NCI-H748 treated with DMSO at 0.1 percent for 48 hours (cell line): ENCODE results near the gene CLHC1.
"Not testable (repeated sequence)": the region's sequence is repeated elsewhere in the genome, so short reads cannot be mapped to it uniquely, and the experiment has no call there.

ENCODE experiments used
- DNase-seq: peaks from one replicate; lab custom pipeline; 2025; lab: John Stamatoyannopoulos, UW

Gene CLHC1

DNA sequence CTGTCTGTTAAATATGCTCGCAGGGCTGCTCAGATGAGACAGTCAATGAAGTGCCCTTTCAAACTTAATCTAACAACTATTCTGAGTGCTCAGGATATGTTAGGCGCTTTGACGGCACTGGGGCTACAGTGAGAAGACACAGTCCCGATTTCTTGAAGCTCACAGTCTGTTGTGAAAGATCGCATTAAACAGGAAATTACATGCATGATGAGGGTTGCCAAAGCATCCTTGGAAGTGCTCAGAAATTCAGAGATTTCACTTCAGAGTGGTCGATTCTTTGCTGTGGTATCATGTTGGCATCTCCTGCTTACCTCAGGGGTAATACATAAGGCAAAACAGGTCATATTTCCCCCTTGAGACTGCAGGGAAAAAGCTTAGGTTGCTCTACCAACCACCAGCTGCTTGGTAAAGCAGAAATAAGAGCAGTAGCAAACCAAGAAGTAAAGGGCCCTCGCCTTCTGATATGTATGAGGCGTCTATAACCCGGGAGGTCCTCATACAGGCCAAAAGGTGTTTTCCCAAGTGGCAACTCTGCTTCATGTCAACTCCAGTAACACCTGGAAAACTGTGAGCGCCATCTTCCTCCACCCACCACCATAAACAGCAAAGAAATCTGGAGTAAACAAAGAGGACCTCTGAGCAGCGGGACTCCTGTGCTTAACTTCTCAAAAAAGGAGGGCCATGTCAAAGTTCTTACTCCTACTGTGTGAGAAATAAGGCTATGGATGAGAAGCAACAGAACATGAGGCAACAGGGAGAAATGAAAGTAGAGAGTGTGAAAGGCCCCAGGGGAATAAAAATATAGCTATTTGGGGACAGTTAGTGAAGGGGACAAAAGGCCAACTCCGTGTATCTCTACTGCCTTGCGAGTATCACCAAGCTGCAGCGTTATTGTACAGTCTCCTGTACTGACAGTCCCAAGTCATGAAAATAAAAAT lies 79.3 kb downstream of the CLHC1 start:
- DNase-seq: no peak

- DNase-seq: no peak
Observed at GRCh38 chr2:55151733-55152433, 80.2 kb downstream of the CLHC1 start.

DNA sequence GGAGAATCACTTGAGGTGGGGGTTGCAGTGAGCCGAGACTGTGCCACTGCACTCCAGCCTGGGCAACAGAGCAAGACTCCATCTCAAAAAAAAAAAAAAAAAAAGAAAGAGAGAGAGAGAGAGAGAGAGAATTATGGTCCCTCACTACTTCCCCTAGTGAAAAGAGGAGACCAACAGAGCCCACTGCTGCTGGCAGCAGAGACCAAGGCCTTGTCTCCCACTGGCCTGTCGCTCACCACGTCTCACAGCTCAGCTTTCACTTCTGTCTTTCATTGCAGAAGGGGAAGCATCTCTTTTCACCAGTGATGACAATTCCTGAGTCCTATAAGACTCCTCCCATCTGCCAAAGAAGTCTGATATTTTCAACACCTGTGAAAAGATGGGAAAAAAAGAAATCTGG lies 81.3 kb downstream of the CLHC1 start:
- no peak for DNase-seq

DNA sequence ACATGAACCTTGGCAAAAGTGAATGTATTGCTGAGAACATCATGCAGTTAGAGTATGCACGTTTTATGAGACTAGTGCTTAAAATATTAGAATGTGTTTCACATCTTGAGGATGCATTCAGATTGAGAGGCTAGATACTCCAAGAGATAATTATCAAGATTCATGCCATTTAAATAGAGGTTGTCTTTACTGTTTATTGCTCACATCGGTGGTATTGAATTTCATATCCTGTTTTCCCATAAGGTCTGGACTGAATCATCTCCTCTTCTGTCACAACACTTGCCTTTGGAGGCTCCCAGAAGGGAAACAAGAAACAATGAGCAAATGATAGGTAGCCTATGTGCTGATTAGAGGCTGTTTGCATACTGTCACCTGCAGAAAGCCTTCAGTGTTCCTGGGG lies 83.8 kb downstream of the CLHC1 start:
- DNase-seq: no peak

GRCh38 chr2:55147531-55147930 lies 84.6 kb downstream of the CLHC1 start:
- no peak for DNase-seq

GRCh38 chr2:55147041-55147440 lies 85.1 kb downstream of the CLHC1 start:
- DNase-seq: no peak

- no peak for DNase-seq
Observed at GRCh38 chr2:55146263-55146662, 85.8 kb downstream of the CLHC1 start.

DNA sequence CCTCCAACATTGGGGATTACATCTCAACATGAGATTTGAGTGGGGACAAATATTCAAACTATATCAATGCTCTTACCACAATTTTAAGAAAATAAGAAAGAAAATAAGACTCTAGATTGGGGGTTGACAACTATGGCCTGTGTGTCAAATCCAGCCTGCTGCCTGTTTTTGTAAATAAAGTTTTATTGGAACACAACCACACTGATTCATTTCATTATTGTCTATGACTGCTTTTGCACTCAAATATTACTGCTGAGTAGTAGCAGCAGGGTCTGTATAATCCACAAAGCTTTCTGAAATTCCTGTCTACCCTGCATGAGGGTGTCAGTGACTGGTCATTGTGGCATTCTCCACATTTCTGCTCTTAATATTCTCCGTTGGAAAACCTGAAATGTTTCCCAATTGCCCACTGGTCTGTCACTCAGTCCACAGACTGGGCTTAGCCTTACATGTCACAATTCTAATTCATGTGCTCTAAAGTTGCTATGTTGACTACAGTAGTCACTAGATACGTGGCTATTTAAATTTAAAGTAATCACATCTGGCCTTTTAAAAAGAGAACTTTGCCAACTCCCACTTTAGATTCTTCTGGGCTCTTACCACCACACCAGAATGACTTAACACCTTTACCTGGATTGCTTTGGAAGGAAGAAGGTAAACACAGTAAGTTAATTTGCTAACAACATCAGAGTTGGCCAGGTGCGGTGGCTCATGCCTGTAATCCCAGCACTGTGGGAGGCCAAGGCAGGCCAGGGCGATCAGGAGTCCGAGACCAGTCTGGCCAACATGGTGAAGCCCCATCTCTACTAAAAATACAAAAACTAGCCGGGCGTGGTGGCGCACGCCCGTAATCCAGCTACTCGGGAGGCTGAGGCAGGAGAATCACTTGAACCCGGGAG lies 86.9 kb downstream of the CLHC1 start:
- no peak for DNase-seq

GRCh38 chr2:55143706-55144105 lies 88.4 kb downstream of the CLHC1 start:
- not testable (repeated sequence) for DNase-seq

DNA sequence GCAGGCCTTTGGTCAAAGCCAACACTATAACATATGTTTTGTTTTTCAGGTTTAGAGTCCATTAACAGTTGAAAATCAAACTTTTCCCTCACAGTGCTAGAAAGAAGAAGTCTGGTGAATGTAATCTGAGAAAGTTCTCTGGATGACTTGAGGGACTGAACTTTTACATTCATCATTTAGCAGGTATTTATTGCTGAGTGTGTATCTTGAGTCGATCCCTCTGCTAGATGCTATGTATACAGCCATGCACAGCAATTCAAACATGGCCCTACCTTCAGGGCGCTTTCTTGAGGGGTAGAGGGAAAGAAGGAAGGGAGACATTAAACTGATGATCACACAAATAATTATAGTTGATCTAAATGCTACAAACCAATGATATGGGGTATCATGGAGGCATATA lies 89.6 kb downstream of the CLHC1 start:
- DNase-seq: no peak

GRCh38 chr2:55141572-55142413 lies 90.3 kb downstream of the CLHC1 start:
- DNase-seq: no peak

DNA sequence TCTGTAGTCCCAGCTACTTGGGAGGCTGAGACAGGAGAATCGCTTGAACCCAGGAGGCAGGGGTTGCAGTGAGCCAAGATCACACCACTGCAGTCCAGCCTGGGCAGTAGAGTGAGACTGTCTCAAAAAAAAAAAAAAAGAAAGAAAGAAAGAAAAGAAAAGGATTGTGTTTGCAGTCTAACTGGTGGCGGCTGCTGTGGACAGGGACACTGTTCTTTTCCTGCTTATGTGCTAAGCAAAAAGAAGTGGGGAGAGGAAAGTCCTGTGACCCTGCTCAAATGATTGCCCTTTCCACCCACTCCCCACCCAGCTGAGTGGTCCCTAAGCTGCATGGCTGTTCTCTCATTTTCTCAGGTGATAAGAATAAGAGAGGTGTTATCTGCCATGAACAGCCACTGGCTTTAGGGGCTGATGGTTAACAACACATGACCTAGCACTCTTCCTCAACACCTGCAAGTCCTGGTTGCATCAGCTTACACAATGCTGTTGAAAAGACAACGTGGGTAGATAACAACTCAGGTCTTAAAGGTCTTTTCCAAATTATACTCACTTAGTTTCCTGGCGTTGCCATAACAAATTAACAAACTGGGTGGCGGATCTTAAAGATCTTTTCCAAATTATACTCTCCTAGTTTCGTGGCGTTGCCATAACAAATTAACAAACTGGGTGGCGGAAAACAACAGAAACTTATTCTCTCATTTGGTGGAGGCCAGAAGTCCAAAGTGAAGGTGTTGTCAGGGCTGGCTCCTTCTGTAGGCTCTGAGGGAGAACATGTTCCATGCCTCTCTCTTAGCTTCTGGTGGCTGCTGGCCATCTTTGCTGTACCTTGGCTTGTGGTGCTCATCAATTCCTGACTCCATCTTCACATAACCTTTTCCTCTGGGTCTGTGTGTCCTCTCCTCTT lies 91.5 kb downstream of the CLHC1 start:
- DNase-seq: no peak

- DNase-seq: no peak
Observed at GRCh38 chr2:55139305-55139704, 92.8 kb downstream of the CLHC1 start.

DNA sequence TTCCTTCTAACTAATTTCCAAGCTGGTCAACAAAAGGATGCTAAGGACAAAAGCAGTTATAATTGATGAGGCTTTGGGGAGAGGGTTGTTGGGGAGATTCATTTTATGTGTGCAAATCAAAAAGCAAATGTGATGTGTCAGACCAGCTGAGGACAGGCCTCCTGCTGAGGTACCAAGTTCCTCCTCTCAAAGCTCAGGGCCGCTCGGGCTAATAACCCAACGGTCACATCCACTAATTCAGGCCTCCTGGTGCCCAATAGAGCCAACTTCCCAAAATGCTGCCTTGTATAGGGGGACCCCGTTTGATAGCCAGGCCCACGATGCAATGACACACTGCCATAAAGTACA lies 93.2 kb downstream of the CLHC1 start:
- DNase-seq: no peak

GRCh38 chr2:55138014-55138881 lies 93.8 kb downstream of the CLHC1 start:
- no peak for DNase-seq

- no peak for DNase-seq
Observed at GRCh38 chr2:55137024-55137958, 94.8 kb downstream of the CLHC1 start.

- DNase-seq: no peak
Observed at GRCh38 chr2:55136138-55136541, 96.0 kb downstream of the CLHC1 start.

GRCh38 chr2:55135491-55135890 lies 96.6 kb downstream of the CLHC1 start:
- no peak for DNase-seq
